HL-60/S4 (cell line): ENCODE data around the gene GJD4.

ENCODE experiments used
- in situ Hi-C: fragments of 300-500 bp; cut with MboI; formaldehyde crosslinking; loops from 2 replicates; pipeline ENCODE4 v1.14.3; 2022; ENCODE audit warnings: low sequenced_read_pairs

The GJD4 gene

GRCh38 chr10:35643151-35644049 lies 38.3 kb downstream of the GJD4 start:
- in situ Hi-C loops: loop anchor here (25.0 kb wide), 1 partner anchor 1244 kb away; no protein-coding TSS in a partner anchor

- in situ Hi-C loops: loop anchor here (25.0 kb wide), 1 partner anchor 1243 kb away; no protein-coding TSS in a partner anchor
These were observed 39.2 kb downstream of the GJD4 start for GRCh38 chr10:35644050-35644950.

- in situ Hi-C loops: no loop called here
These were observed 45.8 kb downstream of the GJD4 start for GRCh38 chr10:35650894-35651293.

- in situ Hi-C loops: no loop called here
These were observed 47.7 kb downstream of the GJD4 start for GRCh38 chr10:35652824-35653223.

GRCh38 chr10:35657621-35658020 lies 52.5 kb downstream of the GJD4 start:
- in situ Hi-C loops: no loop called here
